ENCODE measurements around the gene SESN1. TPM values are rescaled to one million over a fixed set of nuclear protein-coding genes. Genes with fewer than 3 reads are reported as not detected.

The SESN1 gene
- total RNA-seq, 2 experiments from 2014 or later = 9.3 to 10.6 TPM

- peak overlapping the region; percentile 91 for H3K4me3 Mint-ChIP-seq
- intact Hi-C loops (cut with micrococcal nuclease) = no loop called here
- no peaks in the 10 kb centered on the region for H3K9me3 Mint-ChIP-seq
- CTCF ChIA-PET = interaction anchor here (0.8 to 4.3 kb wide), 5 partner anchors 12 to 65 kb away, joined by 3 to 21 read pairs (median 3); no protein-coding TSS in a partner anchor
- no peaks in the 10 kb centered on the region for H3K27me3 Mint-ChIP-seq
- H3K4me1 Mint-ChIP-seq (ENCODE audit: low read depth) = peaks cover 51% of the 10 kb centered on the region
- POLR2A ChIA-PET = interaction anchor here (0.9 to 2.9 kb wide), 5 partner anchors 86 to 449 kb away, joined by 3 to 13 read pairs (median 4); partner anchors contain the start of gene SESN1
- no peaks in the 10 kb centered on the region for H3K36me3 Mint-ChIP-seq
- DNase-seq = no peak
- H3K27ac Mint-ChIP-seq = no peak overlapping the region
Observed at GRCh38 chr6:109007521-109007920, 87.1 kb downstream of the SESN1 start.

- Mint-ChIP-seq H3K4me1 (ENCODE audit: low read depth) (peaks cover 56% of the 10 kb centered on the region), H3K4me3 (peak overlapping the region; percentile 50), H3K27ac (no peak overlapping the region), H3K27me3 (no peaks in the 10 kb centered on the region), H3K9me3 (no peaks in the 10 kb centered on the region), H3K36me3 (no peaks in the 10 kb centered on the region)
- no peak for DNase-seq
- ChIA-PET CTCF (no interaction called here), POLR2A (interaction anchor here (1.1 kb wide), 1 partner anchor 448 kb away, joined by 3 read pairs; no protein-coding TSS in a partner anchor)
- intact Hi-C loops (cut with micrococcal nuclease) = no loop called here
Observed at GRCh38 chr6:109006818-109007217, 87.8 kb downstream of the SESN1 start.

GRCh38 chr6:109002882-109003281 is 91.8 kb downstream of the SESN1 start:
- POLR2A ChIA-PET = no interaction called here
- CTCF ChIA-PET = interaction anchor here (1.1 to 2.0 kb wide), 2 partner anchors 70 to 98 kb away, joined by 3 to 5 read pairs; no protein-coding TSS in a partner anchor
- peaks cover 13% of the 10 kb centered on the region for H3K36me3 Mint-ChIP-seq

GRCh38 chr6:109002051-109002697 is 92.5 kb downstream of the SESN1 start:
- H3K27me3 Mint-ChIP-seq = no peaks in the 10 kb centered on the region
- CTCF ChIA-PET = interaction anchor here (1.0 kb wide), 1 partner anchor 70 kb away, joined by 3 read pairs; no protein-coding TSS in a partner anchor

More at GRCh38 chr6:109002882-109003281, 91.8 kb downstream of the SESN1 start:
- no peaks in the 10 kb centered on the region for H3K9me3 Mint-ChIP-seq
- intact Hi-C loops (cut with micrococcal nuclease) = no loop called here
- no peak overlapping the region for H3K4me3 Mint-ChIP-seq
- peaks cover 42% of the 10 kb centered on the region for H3K4me1 Mint-ChIP-seq (ENCODE audit: low read depth)
- DNase-seq = no peak
- no peak overlapping the region for H3K27ac Mint-ChIP-seq
- no peaks in the 10 kb centered on the region for H3K27me3 Mint-ChIP-seq

GRCh38 chr6:109001291-109001894 is 93.3 kb downstream of the SESN1 start:
- H3K9me3 Mint-ChIP-seq = no peaks in the 10 kb centered on the region
- H3K27me3 Mint-ChIP-seq = no peaks in the 10 kb centered on the region
- DNase-seq = no peak
- POLR2A ChIA-PET = interaction anchor here (0.6 kb wide), 1 partner anchor 380 kb away, joined by 3 read pairs; no protein-coding TSS in a partner anchor
- no peak overlapping the region for H3K27ac Mint-ChIP-seq
- H3K4me3 Mint-ChIP-seq = no peak overlapping the region
- peaks cover 20% of the 10 kb centered on the region for H3K36me3 Mint-ChIP-seq
- intact Hi-C loops (cut with micrococcal nuclease) = no loop called here
- H3K4me1 Mint-ChIP-seq (ENCODE audit: low read depth) = peaks cover 29% of the 10 kb centered on the region
- CTCF ChIA-PET = interaction anchor here (1.0 kb wide), 1 partner anchor 70 kb away, joined by 3 read pairs; no protein-coding TSS in a partner anchor

More at GRCh38 chr6:109002051-109002697, 92.5 kb downstream of the SESN1 start:
- POLR2A ChIA-PET = interaction anchor here (0.6 kb wide), 1 partner anchor 379 kb away, joined by 3 read pairs; no protein-coding TSS in a partner anchor
- Mint-ChIP-seq H3K9me3 (no peaks in the 10 kb centered on the region), H3K4me1 (ENCODE audit: low read depth) (peaks cover 37% of the 10 kb centered on the region), H3K36me3 (peaks cover 20% of the 10 kb centered on the region), H3K27ac (no peak overlapping the region), H3K4me3 (no peak overlapping the region)
- DNase-seq = no peak
- intact Hi-C loops (cut with micrococcal nuclease) = no loop called here

- CTCF ChIA-PET = interaction anchor here (0.6 kb wide), 1 partner anchor 37 kb away, joined by 3 read pairs; no protein-coding TSS in a partner anchor
- H3K36me3 Mint-ChIP-seq = peaks cover 20% of the 10 kb centered on the region
- H3K9me3 Mint-ChIP-seq = no peaks in the 10 kb centered on the region
- H3K27ac Mint-ChIP-seq = no peak overlapping the region
- no peak for DNase-seq
- POLR2A ChIA-PET = no interaction called here
- peaks cover 23% of the 10 kb centered on the region for H3K4me1 Mint-ChIP-seq (ENCODE audit: low read depth)
- no peak overlapping the region for H3K4me3 Mint-ChIP-seq
- H3K27me3 Mint-ChIP-seq = no peaks in the 10 kb centered on the region
- intact Hi-C loops (cut with micrococcal nuclease) = no loop called here
Observed at GRCh38 chr6:109000289-109000688, 94.4 kb downstream of the SESN1 start.

- H3K36me3 Mint-ChIP-seq = peaks cover 20% of the 10 kb centered on the region
- H3K4me3 Mint-ChIP-seq = no peak overlapping the region
- ChIA-PET POLR2A (no interaction called here), CTCF (no interaction called here)
- H3K9me3 Mint-ChIP-seq = no peaks in the 10 kb centered on the region
- H3K4me1 Mint-ChIP-seq (ENCODE audit: low read depth) = peaks cover 15% of the 10 kb centered on the region
- intact Hi-C loops (cut with micrococcal nuclease) = no loop called here
- no peak overlapping the region for H3K27ac Mint-ChIP-seq
- DNase-seq = no peak
- no peaks in the 10 kb centered on the region for H3K27me3 Mint-ChIP-seq
Observed at GRCh38 chr6:108999428-108999827, 95.2 kb downstream of the SESN1 start.

GRCh38 chr6:108998485-108998884 is 96.2 kb downstream of the SESN1 start:
- no peak overlapping the region for H3K4me3 Mint-ChIP-seq
- intact Hi-C loops (cut with micrococcal nuclease) = no loop called here
- no peaks in the 10 kb centered on the region for H3K9me3 Mint-ChIP-seq
- peaks cover 10% of the 10 kb centered on the region for H3K4me1 Mint-ChIP-seq (ENCODE audit: low read depth)
- H3K36me3 Mint-ChIP-seq = peaks cover 20% of the 10 kb centered on the region
- ChIA-PET CTCF (no interaction called here), POLR2A (no interaction called here)
- no peak for DNase-seq
- no peak overlapping the region for H3K27ac Mint-ChIP-seq
- no peaks in the 10 kb centered on the region for H3K27me3 Mint-ChIP-seq

GRCh38 chr6:108996208-108996607 is 98.4 kb downstream of the SESN1 start:
- peaks cover 26% of the 10 kb centered on the region for H3K36me3 Mint-ChIP-seq

GRCh38 chr6:108995296-108995695 is 99.3 kb downstream of the SESN1 start:
- no peak for DNase-seq
- ChIA-PET CTCF (no interaction called here), POLR2A (no interaction called here)
- H3K4me1 Mint-ChIP-seq (ENCODE audit: low read depth) = no peaks in the 10 kb centered on the region
- no peak overlapping the region for H3K27ac Mint-ChIP-seq
- H3K4me3 Mint-ChIP-seq = no peak overlapping the region
- intact Hi-C loops (cut with micrococcal nuclease) = no loop called here
- H3K36me3 Mint-ChIP-seq = peaks cover 31% of the 10 kb centered on the region
- no peaks in the 10 kb centered on the region for H3K27me3 Mint-ChIP-seq
- H3K9me3 Mint-ChIP-seq = no peaks in the 10 kb centered on the region

More at GRCh38 chr6:108996208-108996607, 98.4 kb downstream of the SESN1 start:
- DNase-seq = no peak
- CTCF ChIA-PET = no interaction called here
- no peak overlapping the region for H3K27ac Mint-ChIP-seq
- no peaks in the 10 kb centered on the region for H3K27me3 Mint-ChIP-seq
- H3K9me3 Mint-ChIP-seq = no peaks in the 10 kb centered on the region
- POLR2A ChIA-PET = no interaction called here
- intact Hi-C loops (cut with micrococcal nuclease) = no loop called here
- no peaks in the 10 kb centered on the region for H3K4me1 Mint-ChIP-seq (ENCODE audit: low read depth)
- no peak overlapping the region for H3K4me3 Mint-ChIP-seq

- POLR2A ChIA-PET = no interaction called here
- Mint-ChIP-seq H3K4me1 (ENCODE audit: low read depth) (no peaks in the 10 kb centered on the region), H3K27ac (no peak overlapping the region), H3K4me3 (no peak overlapping the region), H3K27me3 (no peaks in the 10 kb centered on the region), H3K9me3 (no peaks in the 10 kb centered on the region), H3K36me3 (peaks cover 31% of the 10 kb centered on the region)
- CTCF ChIA-PET = no interaction called here
- no peak for DNase-seq
- intact Hi-C loops (cut with micrococcal nuclease) = no loop called here
Observed at GRCh38 chr6:108993876-108994275, 100.8 kb downstream of the SESN1 start.

- Mint-ChIP-seq H3K9me3 (no peaks in the 10 kb centered on the region), H3K4me3 (no peak overlapping the region), H3K27me3 (no peaks in the 10 kb centered on the region), H3K36me3 (peaks cover 35% of the 10 kb centered on the region), H3K4me1 (ENCODE audit: low read depth) (no peaks in the 10 kb centered on the region), H3K27ac (no peak overlapping the region)
- intact Hi-C loops (cut with micrococcal nuclease) = no loop called here
- no peak for DNase-seq
- ChIA-PET POLR2A (no interaction called here), CTCF (no interaction called here)
Observed at GRCh38 chr6:108989700-108990099, 104.9 kb downstream of the SESN1 start.
